CD4-positive, alpha-beta T cell treated with Interleukin-1 beta for 1 hour (primary cell): ENCODE measurements around the gene RIC3.
A peak's percentile ranks its signal among the peaks of the same experiment; 100 is the strongest.

ENCODE experiments used
- DNase-seq, 2 donors: peaks; one replicate each; pipeline ENCODE4 v3.0.0-alpha.2; 2020 to 2022

Gene RIC3

DNA sequence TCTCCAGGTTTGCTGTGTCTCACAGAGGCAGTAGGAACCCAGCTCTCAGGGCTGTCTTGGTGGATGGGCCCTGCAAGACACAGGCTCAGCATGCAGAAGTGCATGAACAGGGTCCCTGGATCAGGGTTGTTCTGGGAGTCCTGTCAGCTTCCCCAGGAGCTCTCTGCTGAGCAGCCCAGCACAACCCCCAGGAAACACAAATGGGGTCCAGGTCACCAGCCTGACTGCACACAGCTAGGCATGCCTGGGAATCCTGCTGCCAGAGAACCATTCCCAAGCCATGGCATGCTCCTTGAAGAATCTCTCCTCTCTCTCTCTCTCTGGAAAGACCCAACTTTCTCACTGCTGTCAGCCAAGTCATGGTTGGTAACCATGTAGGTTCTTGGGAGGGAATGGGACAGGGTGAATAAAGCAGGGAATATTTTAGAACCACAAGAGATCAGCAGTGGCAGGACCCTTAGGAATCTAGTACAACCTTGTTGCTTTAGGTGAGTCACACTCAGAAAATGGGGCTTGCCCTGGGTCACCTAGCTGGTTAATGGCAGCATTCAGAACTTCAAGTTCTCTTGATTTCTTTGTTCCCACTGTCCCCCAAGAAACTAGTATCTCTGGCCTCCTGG is 66.4 kb downstream of the RIC3 start:
- no peak for DNase-seq

DNA sequence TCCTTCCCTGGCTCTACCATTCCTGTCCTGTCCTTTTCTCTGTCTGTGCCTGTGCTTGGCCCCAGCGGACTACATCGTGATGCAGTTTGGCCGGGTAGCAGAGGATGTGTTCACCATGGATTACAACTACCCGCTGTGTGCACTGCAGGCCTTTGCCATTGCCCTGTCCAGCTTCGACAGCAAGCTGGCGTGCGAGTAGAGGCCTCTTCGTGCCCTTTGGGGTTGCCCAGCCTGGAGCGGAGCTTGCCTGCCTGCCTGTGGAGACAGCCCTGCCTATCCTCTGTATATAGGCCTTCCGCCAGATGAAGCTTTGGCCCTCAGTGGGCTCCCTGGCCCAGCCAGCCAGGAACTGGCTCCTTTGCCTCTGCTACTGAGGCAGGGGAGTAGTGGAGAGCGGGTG is 67.4 kb downstream of the RIC3 start:
- DNase-seq, result no peak

DNA sequence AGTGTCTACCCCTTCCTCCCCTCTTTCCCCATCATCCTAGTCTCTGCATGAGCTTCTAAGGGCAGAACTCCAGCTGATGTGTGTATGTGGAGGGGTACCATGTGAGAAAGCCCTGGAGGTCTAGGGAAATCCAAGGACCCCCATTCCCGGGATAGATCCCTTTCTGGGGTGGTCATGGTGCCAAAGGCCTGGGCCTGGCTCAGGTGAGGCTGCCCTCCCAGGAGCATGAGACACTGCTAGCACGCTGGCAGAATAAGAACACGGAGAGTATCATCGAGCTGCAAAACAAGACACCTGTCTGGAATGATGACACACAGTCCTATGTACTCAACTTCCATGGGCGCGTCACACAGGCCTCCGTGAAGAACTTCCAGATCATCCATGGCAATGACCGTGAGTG is 68.2 kb downstream of the RIC3 start:
- no peak for DNase-seq

DNA sequence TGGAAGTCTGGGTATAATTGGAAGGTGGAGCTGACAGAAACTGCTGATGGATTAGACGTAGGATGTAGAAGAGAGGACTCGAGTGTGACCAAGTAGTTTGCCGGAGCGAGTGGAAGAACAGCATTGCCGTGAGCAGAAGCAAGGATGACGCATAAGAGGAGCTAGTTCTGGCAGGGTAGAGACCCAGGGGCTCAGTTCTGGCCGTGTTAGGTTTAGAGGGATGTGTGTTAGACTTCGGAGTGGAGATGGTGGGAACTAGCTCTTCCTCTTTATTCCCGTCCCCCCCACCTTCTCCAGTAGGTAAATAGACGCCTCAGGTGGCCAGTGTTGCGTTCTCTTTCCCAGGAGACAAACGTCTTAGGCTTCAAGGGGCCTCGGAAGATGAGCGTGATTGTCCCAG is 68.7 kb downstream of the RIC3 start:
- DNase-seq, result no peak

- peak; percentile 47 to 69 for DNase-seq
Measured at GRCh38 chr11:8099291-8099899, 69.4 kb downstream of the RIC3 start.

DNA sequence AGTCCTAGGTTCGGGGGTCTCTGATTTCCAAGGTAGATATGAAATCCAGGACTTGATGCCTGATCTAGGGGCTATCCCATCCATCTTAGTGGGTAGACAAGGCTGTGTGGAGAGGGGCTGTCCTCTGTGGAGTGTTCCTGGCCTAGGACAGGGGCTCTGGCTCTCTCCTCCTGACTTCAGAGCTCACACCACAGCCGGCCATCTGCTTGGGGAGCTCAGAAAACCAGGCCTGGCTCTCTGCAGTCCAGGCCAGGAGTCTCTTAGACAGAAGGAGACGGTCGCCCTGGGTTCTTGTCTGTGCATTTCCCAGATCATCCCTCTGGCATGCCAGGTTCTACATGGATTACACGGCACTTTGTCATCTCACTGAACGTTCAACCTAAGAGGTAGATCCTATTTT is 69.9 kb downstream of the RIC3 start:
- no peak for DNase-seq

DNA sequence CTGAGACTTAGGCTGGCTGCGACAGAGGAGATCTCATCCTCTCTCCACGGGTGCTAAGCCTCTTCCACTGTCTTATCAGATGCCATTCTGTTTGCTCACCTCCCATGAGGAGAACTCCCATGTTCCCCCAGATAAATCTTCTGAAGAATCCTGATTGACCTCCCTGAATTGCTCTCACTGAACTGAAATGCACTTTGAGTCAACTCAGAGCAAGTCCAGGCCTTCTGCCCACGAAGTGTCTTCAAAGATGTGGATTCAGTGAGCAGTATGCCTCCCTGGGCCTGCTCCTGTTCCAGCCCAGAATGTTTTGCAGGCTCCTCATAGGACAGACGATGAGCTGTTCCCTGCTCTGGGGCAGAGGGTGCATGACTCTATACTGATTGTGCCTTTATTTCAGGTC is 70.5 kb downstream of the RIC3 start:
- no peak for DNase-seq

- DNase-seq, result no peak
Measured at GRCh38 chr11:8097926-8098325, 70.9 kb downstream of the RIC3 start.

- no peak for DNase-seq
Measured at GRCh38 chr11:8097468-8097867, 71.4 kb downstream of the RIC3 start.

DNA sequence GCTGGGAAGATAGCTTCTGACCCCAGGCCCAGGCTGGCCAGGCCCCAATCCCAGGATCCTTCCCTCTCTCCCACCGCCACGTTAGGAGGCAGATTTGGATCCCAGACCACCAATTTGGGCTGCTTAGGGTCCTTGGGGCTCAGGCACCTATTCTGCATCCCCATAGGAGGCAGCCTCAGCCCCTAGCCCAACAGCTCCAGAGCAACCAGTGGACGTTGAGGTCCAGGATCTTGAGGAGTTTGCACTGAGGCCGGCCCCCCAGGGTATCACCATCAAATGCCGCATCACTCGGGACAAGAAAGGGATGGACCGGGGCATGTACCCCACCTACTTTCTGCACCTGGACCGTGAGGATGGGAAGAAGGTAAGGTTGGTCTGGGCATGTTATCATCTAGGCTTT is 71.8 kb downstream of the RIC3 start:
- no peak for DNase-seq

DNA sequence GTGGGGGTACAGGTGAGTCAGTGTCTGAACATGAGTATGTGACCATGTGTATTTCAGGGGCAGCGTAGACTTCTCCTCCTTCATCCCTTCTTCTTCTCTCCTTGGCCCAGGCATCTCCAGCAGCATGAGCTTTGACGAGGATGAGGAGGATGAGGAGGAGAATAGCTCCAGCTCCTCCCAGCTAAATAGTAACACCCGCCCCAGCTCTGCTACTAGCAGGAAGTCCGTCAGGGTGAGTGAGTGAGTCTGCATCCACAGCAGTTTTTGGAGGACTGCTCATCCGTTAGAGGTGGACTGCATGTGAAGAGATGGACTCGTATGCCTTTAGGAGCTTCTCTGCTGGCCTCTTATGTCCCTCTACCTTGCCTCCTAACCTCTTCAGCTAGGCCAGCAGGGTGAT is 72.2 kb downstream of the RIC3 start:
- DNase-seq, result no peak

- DNase-seq, result no peak
Measured at GRCh38 chr11:8095806-8096522, 72.9 kb downstream of the RIC3 start.

GRCh38 chr11:8095371-8095770 is 73.5 kb downstream of the RIC3 start:
- DNase-seq, result no peak

GRCh38 chr11:8094656-8095055 is 74.2 kb downstream of the RIC3 start:
- no peak for DNase-seq

DNA sequence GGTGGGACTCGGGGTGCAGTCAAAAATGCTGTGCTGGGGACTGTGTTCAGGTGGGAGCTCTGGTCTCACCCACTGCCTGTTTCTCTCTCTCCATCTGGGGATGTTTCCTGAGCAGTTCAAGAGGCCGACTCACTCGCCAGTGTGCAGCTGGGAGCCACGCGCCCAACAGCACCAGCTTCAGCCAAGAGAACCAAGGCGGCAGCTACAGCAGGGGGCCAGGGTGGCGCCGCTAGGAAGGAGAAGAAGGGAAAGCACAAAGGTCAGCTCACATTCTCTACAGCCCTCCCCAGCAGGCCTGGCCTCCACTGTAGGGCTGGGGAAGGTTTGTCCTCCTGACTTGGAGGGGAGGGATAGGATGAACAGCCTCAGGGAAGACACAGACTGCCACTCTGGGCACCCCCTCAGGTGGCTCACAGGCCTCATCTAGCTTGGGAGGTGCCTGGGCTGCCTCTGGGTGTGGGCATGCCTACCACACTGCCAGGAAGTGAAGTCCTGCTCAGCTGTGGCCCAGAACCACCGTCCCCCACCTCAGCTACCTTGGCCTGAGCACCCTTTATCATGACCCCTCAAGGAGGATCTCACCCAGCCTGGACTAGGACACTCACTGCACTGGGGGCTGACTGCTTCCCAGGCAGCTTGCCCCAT is 74.8 kb downstream of the RIC3 start:
- DNase-seq, result no peak

GRCh38 chr11:8092587-8093424 is 76.0 kb downstream of the RIC3 start:
- peak; percentile 5 to 36 for DNase-seq

GRCh38 chr11:8091721-8092120 is 77.1 kb downstream of the RIC3 start:
- DNase-seq, result no peak

- DNase-seq, result no peak
Measured at GRCh38 chr11:8090756-8091155, 78.1 kb downstream of the RIC3 start.

- DNase-seq, result no peak
Measured at GRCh38 chr11:8089791-8090510, 78.9 kb downstream of the RIC3 start.

DNA sequence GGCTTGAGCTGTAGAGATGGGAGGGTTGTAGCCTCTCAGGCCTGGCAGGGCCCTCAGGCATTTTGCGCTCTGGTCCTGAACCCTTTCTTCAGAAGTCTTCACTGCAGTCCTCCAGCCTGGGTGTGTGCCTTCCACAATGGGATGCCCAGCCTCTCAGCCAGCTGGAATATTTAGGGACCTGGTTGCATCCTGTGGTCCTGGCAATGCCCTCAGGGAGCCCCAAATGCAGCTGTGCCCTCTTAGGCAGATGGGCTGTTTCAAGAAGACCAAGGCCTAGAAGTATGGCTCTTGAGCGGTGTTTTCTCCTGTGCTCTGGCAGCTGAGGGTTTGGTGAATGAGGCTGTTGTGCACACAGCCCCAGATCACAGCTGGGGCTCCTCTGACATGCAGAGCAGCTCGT is 81.1 kb downstream of the RIC3 start:
- DNase-seq, result no peak

DNA sequence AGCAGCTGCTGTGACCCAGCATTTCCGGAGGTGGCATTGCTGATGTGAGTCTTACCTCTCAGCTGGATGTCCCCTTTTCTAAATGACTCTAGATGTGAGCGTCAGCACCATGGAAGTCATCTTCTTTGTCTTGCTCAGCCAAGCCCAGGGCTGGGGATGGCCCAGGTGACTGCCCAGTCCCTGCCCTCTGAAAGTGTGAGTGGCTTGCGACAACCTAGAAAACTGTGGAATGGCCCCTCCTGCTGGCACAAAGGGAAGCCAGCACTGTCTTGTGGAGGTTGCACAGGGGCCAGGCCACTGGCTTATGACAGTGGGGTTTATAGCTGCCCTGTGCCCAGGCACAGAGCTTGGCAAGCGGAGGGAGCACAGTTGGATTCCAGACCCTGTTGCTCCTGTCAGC is 81.6 kb downstream of the RIC3 start:
- no peak for DNase-seq

GRCh38 chr11:8086571-8086970 is 82.3 kb downstream of the RIC3 start:
- no peak for DNase-seq
